ENCODE data around the gene USP3. TPM values are rescaled to one million over a fixed set of nuclear protein-coding genes. Genes with fewer than 3 reads are reported as not detected.

USP3 gene
- total and polyA plus RNA-seq, 9 of the 15 experiments (the other 6 are each of a cell fraction or from before 2014, with no cell fraction given): 17.3 to 54.3 (median 34.8) TPM

GRCh38 chr15:63595688-63596087 lies 91.3 kb downstream of the USP3 start (continued):
- TF ChIP-seq NKRF (IDR thresholded peaks at IDR 0.05; ENCODE audit: borderline replicate concordance): no peak

- no peaks in the 10 kb centered on the region for H4K20me1 ChIP-seq (replicated peaks; ENCODE audit: control insufficient read depth, insufficient read depth, low read length)
- ATAC-seq (no peak), DNase-seq (ENCODE audit: extremely low read depth in 1 of 4, low spot score in 3 of 4) (no peak), FAIRE-seq (no peak)
- peaks cover 0 to 18% of the 10 kb centered on the region in 2 experiments; a peak in 2 of 5 replicates for H3K4me1 ChIP-seq (replicated peaks in 1 of 2; ENCODE audit: control insufficient read depth in 2 of 2, insufficient read depth in 2 of 2, low read length in 2 of 2)
- H2AFZ ChIP-seq (ENCODE audit: low read depth, low read length): no peak overlapping the region
- no peak overlapping the region for H3K27ac ChIP-seq (ENCODE audit: extremely low read depth, low read depth, low read length)
- TF ChIP-seq PHB2 (IDR thresholded peaks at IDR 0.05; ENCODE audit: low read depth): no peak
- TF ChIP-seq TCF7L2 (IDR thresholded peaks at IDR 0.05; ENCODE audit: low read depth, low read length): no peak
- TF ChIP-seq TSC22D4 (tag; IDR thresholded peaks at IDR 0.05): no peak
- no peak overlapping the region for H3K4me3 ChIP-seq
- H3K36me3 ChIP-seq (ENCODE audit: control insufficient read depth, insufficient read depth, low read length): peaks cover 24% of the 10 kb centered on the region; the same call in 2 of the 3 replicates
- no peaks in the 10 kb centered on the region for H3K27me3 ChIP-seq (ENCODE audit: control insufficient read depth in 2 of 2, insufficient read depth in 2 of 2, low read length in 2 of 2)
- H3K79me2 ChIP-seq (ENCODE audit: control insufficient read depth, insufficient read depth, low read length): no peaks in the 10 kb centered on the region
- POLR2A ChIA-PET: interaction anchor here (0.6 to 1.7 kb wide), 7 partner anchors 8 to 296 kb away, joined by 3 to 5 read pairs (median 4); no protein-coding TSS in a partner anchor
- no peaks in the 10 kb centered on the region for H3K9me1 ChIP-seq (ENCODE audit: control insufficient read depth, insufficient read depth, low read length)
- intact Hi-C loops (cut with micrococcal nuclease): loop anchor here (5.0 kb wide), 2 partner anchors 109 to 471 kb away; no protein-coding TSS in a partner anchor
- H3K9me3 ChIP-seq (replicated peaks; ENCODE audit: control insufficient read depth, insufficient read depth, low read depth, low read length): no peaks in the 10 kb centered on the region
- BruUV-seq (replicated peaks): no TSS peak
- H3K9ac ChIP-seq (ENCODE audit: insufficient read depth in 1 of 2, low read depth in 2 of 2, low read length in 2 of 2): no peak overlapping the region
- no peak overlapping the region for H3K4me2 ChIP-seq (ENCODE audit: insufficient read depth, low read length)
- in situ Hi-C loops (cut with MboI): loop anchor here (10.0 kb wide), 1 partner anchor 302 kb away; no protein-coding TSS in a partner anchor
- WGBS (ENCODE audit: insufficient coverage, low coverage, missing lambda C conversion rate): 90% methylated on average over 2 of the region's 2 CpGs
- CTCF ChIA-PET (ENCODE audit: low intra/inter-chr PET ratio): interaction anchor here (0.6 kb wide), 1 partner anchor 438 kb away, joined by 7 read pairs; no protein-coding TSS in a partner anchor
These were observed 92.3 kb downstream of the USP3 start for GRCh38 chr15:63596676-63597037.

Data from K562 (cell line).